GM18499 (cell line): ENCODE data around the gene MCF2.
A peak's percentile ranks its signal among the peaks of the same experiment; 100 is the strongest.
"Not testable (repeated sequence)": the region's sequence is repeated elsewhere in the genome, so short reads cannot be mapped to it uniquely, and the experiment has no call there.

Source experiments
- ATAC-seq: cut with Tn5 transposase; IDR thresholded peaks from one replicate; pipeline ENCODE4 v1.9.1; 2021; ENCODE audit warnings: moderate number of reproducible peaks; ENCODE audit not compliant: insufficient read depth, unreplicated experiment

MCF2 gene, protein sequence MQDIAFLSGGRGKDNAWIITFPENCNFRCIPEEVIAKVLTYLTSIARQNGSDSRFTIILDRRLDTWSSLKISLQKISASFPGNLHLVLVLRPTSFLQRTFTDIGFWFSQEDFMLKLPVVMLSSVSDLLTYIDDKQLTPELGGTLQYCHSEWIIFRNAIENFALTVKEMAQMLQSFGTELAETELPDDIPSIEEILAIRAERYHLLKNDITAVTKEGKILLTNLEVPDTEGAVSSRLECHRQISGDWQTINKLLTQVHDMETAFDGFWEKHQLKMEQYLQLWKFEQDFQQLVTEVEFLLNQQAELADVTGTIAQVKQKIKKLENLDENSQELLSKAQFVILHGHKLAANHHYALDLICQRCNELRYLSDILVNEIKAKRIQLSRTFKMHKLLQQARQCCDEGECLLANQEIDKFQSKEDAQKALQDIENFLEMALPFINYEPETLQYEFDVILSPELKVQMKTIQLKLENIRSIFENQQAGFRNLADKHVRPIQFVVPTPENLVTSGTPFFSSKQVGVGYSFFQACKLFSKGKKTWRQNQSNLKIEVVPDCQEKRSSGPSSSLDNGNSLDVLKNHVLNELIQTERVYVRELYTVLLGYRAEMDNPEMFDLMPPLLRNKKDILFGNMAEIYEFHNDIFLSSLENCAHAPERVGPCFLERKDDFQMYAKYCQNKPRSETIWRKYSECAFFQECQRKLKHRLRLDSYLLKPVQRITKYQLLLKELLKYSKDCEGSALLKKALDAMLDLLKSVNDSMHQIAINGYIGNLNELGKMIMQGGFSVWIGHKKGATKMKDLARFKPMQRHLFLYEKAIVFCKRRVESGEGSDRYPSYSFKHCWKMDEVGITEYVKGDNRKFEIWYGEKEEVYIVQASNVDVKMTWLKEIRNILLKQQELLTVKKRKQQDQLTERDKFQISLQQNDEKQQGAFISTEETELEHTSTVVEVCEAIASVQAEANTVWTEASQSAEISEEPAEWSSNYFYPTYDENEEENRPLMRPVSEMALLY

DNA sequence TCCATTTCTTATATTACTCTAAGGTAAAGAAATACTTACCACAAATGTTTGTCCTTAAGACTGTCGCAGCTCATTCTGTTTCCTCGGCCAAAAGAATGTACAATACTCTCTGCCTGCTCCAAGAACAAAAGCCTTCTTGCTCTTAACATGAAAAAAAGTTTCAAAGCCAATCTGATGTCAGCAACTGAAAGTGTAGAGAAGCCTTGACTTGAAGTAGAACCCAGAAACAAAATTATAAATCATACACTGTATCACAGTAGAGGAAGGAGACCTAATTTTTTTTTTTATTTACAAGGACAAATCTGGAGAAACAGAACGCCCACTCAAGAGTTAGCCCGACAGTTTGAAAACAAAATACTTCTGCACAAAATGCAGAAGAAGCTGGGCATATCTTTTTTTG lies at the start of gene MCF2:
Gene MCF2 (minus strand): TSS at position 101 of the 400 bp plus-strand sequence. CDS start 56,423 bp downstream, outside the sequence.
- no peak for ATAC-seq

DNA sequence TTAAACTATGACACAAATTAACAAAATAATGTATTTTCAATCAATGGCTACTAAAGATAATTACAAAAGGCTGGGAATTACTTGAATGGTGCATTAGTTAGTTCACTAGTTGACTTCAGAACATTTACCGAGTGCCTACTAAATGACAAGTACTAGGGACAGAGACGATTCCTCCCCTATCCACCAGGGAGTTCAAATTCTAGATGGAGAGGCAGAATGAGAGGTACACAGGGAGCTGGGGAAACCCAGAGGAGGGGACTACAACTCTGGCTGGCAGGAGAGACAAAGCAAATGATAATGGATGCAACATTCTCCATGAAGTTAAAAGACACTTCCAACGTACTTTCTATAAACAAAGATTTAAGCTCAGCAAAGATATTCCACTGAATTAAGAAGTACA lies 43.1 kb upstream of the MCF2 start:
- ATAC-seq: no peak

DNA sequence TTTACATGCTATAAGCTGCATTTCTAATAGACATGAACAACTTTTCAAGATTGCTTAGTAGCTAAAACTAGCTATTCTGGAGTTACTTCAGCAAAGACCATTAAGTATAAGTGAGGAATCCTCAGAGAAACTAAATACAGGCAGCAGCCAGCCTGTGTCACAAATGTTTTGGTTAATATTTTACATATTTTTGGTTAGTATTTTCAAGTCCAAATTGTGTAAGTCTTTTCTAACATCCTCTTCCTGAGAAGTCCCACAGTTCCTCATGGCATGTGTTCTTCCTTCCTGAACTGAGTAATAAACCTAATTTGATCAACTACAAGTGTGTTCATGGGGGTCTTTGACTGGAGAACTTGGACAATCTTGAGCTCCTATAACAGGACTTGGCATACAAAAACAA lies 42.4 kb upstream of the MCF2 start:
- no peak for ATAC-seq

DNA sequence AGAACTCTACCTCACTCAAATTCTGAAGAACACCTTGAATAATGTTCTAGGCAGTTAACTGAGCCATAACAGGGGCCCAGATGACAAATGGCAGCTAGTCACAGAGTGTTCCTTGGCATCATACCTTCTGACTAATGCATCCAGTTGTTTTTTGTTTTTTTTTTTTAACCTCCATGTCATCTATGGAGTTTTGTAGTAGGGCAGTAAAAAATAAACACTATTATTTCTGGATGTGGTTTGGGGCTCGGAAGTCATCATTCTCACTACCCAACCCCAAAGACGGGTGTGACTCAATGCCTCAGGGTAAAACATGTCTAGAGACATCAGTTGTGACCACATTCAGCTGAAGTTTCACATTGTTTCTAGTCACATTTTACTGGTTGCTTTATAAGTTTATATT lies 31.2 kb upstream of the MCF2 start:
- peak; percentile 82 for ATAC-seq

GRCh38 chrX:139738581-139738980 lies 30.6 kb upstream of the MCF2 start:
- no peak for ATAC-seq

- ATAC-seq: no peak
Measured at GRCh38 chrX:139736151-139736550, 28.2 kb upstream of the MCF2 start.

DNA sequence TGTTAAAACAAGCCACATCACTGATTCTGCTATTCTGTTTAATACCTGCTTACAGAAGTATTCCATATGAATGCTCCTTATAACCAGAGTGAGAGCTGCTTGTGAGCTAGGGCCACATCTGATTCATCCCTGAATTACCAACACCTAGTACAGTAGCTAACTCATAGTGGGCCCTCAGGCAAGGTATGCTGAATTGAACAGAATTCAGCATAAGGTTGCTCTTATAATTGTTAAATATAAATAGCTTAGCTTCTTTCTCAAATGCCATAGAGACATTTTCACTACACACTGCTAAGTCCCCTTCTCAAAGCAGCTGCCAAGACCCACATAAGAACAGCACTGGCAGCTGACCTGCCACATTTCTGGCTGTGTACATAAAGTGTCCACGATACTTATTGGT lies 27.0 kb upstream of the MCF2 start:
- ATAC-seq: no peak

- no peak for ATAC-seq
Measured at GRCh38 chrX:139725720-139726119, 17.8 kb upstream of the MCF2 start.

- ATAC-seq: no peak
Measured at GRCh38 chrX:139724626-139725025, 16.7 kb upstream of the MCF2 start.

DNA sequence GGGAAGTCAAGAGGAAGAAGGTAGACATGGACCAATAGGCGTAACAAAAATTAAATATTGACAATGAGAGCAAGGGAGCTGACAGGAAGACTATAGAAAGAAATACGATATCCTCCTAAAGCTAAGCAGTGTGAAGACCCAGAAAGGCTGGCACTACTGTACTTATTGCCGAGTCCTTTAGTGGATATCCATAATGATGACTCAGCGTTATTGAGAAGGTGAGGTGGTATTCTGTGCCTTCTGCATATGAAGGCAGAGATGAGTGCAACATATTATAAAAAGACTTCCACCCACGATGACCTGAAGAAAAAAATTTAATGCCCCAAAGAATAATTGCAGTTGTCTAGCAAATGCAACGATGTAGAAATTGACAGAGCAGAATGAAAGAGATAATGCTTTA lies 13.0 kb upstream of the MCF2 start:
- ATAC-seq: no peak

GRCh38 chrX:139720136-139720535 lies 12.2 kb upstream of the MCF2 start:
- ATAC-seq: no peak

GRCh38 chrX:139702658-139703057 lies 5.3 kb downstream of the MCF2 start:
- no peak for ATAC-seq

GRCh38 chrX:139692908-139693307 lies 15.1 kb downstream of the MCF2 start:
- no peak for ATAC-seq

- no peak for ATAC-seq
Measured at GRCh38 chrX:139692506-139692849, 15.5 kb downstream of the MCF2 start.

GRCh38 chrX:139691843-139692505 lies 16.0 kb downstream of the MCF2 start:
- ATAC-seq: no peak

DNA sequence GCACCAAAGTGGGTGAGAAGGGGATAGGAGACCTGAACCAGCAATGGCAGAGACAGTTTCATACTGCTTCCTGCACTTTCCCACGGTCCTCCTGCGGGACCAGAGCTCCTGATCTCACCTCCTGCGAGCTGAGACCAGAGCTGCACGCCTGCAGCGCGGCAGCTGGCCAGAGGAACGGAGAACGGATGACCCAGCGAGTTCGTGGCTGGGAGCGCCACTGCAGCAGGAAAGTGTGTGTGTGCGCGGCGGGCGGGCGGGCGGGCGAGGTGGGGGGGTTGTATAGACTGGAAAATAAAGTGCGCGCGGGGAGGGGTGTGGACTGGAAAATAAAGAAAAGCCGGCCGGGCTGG lies 16.5 kb downstream of the MCF2 start:
- no peak for ATAC-seq

DNA sequence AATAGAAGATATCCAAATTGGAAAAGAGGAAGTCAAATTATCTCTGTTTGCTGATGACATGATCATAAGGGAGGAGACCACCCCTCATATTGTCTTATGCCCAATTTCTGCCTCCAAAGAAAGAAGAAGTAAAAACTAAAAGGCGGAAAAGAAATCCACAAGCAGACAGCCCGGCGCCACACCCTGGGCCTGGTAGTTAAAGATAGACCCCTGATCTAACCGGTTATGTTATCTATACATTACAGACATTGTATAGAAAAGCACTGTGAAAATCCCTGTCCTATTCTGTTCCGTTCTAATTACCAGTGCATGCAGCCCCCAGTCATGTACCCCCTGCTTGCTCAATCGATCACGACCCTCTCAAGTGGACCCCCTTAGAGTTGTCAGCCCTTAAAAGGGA lies 22.8 kb downstream of the MCF2 start:
- not testable (repeated sequence) for ATAC-seq

- no peak for ATAC-seq
Measured at GRCh38 chrX:139680356-139680755, 27.6 kb downstream of the MCF2 start.

GRCh38 chrX:139647597-139647996 lies 60.4 kb downstream of the MCF2 start:
- ATAC-seq: no peak

- no peak for ATAC-seq
Measured at GRCh38 chrX:139642241-139642927, 65.6 kb downstream of the MCF2 start.
